ENCODE data around the gene NTMT1. TPM values are rescaled to one million over a fixed set of nuclear protein-coding genes. Genes with fewer than 3 reads are reported as not detected.

Gene NTMT1
- total RNA-seq, 1 donor from 2014 or later = 25.1 TPM

DNA sequence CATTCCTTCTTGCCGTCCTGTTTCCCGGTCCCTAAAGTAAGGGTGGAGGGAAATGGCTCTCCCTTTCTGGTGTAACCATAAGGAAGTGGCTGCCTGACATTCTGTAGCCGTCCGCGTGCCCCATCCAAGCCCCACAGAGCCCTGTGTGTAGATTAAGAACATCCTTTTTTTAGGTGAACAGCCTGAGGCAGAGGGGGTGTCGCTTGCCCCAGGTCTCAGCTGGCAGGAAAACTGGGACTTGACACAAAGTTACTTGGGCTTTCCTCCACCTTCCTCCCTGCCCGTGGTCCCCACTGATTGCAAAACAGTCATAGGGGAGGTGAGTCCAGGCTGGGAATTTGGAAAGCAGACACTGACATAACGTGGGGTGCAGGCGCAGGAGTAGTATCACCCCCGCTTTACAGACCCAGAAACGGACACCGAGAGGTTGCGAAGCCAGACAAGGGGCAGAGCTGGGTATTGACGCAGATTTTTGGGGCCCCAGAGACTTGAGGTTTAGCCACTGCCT lies 27.8 kb upstream of the NTMT1 start:
- Histone ChIP-seq H3K27ac (peak overlapping the region; percentile 87), H3K27me3 (ENCODE audit: low read depth) (no peaks in the 10 kb centered on the region), H3K9me3 (no peaks in the 10 kb centered on the region), H3K4me1 (peaks cover 37% of the 10 kb centered on the region), H3K36me3 (no peaks in the 10 kb centered on the region), H3K4me3 (peak overlapping the region; percentile 57)
- no peak for DNase-seq
- TF ChIP-seq, protein P1, sequence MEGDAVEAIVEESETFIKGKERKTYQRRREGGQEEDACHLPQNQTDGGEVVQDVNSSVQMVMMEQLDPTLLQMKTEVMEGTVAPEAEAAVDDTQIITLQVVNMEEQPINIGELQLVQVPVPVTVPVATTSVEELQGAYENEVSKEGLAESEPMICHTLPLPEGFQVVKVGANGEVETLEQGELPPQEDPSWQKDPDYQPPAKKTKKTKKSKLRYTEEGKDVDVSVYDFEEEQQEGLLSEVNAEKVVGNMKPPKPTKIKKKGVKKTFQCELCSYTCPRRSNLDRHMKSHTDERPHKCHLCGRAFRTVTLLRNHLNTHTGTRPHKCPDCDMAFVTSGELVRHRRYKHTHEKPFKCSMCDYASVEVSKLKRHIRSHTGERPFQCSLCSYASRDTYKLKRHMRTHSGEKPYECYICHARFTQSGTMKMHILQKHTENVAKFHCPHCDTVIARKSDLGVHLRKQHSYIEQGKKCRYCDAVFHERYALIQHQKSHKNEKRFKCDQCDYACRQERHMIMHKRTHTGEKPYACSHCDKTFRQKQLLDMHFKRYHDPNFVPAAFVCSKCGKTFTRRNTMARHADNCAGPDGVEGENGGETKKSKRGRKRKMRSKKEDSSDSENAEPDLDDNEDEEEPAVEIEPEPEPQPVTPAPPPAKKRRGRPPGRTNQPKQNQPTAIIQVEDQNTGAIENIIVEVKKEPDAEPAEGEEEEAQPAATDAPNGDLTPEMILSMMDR (IDR thresholded peaks at IDR 0.05) = no peak
- intact Hi-C loops (cut with DNase I) = no loop called here
- peak in 1 of 2 donors; percentile 1 for ATAC-seq

DNA sequence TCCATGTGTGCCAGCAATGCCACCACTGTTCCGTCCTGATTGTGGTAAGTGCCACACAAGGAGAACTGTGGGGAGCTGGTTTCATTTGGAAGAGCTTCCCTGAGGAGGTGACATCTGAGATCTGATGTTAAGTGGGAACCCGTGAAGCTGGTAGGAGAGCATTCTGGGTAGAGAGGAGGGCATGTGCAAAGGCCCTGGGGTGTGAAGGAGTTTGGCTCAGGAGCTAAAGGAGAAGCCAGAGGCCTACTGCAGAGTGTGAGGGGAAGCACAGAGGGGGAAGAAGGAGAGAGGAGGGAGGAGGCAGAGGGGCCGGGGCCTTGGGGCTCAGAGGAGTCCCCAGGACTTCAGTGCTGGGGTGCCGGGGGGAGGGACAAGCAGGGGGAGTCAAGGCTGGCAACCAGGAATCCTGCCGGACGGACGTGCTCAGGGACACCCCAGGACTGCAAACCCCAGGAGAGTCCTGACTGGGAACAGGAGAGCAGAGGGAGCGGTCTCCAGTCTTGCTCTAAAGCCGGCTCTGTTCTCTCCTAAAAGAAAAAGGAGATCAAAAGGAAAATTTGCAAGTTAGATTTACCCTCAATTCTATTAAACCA lies 24.8 kb upstream of the NTMT1 start:
- intact Hi-C loops (cut with DNase I) = no loop called here
- TF ChIP-seq, protein P1 (IDR thresholded peaks at IDR 0.05) = no peak
- DNase-seq (no peak), ATAC-seq (no peak)
- Histone ChIP-seq H3K36me3 (no peaks in the 10 kb centered on the region), H3K27ac (no peak overlapping the region), H3K27me3 (ENCODE audit: low read depth) (no peaks in the 10 kb centered on the region), H3K9me3 (no peaks in the 10 kb centered on the region), H3K4me1 (peaks cover 24% of the 10 kb centered on the region), H3K4me3 (no peak overlapping the region)

DNA sequence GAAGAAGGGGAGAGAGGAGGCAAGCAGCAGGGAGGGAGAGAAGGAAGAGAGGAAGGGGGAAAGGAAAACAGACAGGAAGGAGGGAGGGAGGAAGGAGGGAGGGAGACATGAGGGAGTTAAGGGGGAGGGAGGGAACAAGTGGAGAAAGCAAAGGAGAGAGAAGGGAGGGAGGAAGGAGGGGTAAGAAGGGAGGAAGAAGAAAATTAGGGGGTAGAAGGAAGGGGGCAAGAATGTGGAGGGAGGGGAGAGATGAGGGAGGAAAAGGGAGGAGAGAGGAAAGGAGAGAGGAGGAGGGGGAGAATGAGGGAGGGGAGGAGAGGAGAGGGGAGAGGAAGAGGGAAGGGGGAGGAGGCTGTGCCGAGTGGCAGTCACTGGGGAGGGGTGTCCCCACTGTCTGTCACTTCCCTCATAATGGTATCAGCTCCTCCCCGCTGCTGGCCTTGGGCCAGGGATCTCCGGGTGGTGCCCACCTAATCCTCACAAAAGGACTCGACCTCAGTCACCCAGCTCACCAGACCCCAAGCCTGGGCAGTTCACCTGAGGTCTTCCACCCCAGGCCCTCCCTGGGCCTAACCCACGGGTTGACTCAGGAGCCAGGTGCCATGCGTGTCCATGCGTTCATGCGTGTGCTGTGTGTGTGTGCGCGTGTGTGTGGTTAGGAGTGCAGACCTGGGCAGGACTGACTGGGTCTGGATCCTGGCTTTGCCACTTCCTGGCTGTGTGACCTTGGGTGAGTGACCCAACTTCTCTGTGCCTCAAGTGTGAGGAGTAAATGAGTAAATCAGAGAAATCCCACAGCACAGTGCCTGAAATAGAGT lies 23.2 kb upstream of the NTMT1 start:
- intact Hi-C loops (cut with DNase I) = no loop called here
- no peak for ATAC-seq
- no peak overlapping the region for H3K27ac ChIP-seq

DNA sequence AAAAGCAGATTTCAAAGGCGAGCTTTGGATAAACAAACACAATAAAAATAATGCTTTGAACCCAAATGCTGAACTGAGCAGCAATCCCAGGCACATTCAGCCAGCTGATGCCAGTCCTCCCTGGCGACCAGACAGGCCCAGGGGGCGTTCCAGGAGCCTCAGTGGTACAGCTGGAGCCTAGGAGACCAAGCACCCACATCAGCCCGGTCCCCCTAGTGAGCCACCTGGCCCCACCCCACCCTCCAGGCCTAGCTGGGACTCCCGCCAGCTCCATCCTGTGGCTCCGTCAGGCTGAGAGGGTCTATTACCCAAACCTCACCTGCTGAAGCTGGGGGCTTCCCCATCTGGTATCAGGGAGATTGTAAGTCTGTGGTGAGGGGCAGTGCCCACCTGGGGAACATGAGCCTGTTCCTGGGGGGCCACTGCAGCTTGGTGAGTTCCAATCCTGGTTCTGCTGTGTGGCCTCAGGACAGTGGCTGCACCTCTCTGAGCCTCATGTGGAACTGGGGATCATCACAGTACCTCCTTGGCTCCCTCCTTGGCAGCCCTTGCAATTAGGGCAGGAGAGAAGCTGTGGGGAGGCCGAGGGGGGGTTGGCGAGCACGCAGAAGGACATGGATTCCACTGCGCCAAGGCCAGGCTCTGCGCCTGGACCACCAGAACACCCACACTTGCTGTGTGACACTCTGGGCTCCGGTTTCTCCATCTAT lies 21.8 kb upstream of the NTMT1 start:
- Histone ChIP-seq H3K27me3 (ENCODE audit: low read depth) (no peaks in the 10 kb centered on the region), H3K27ac (no peak overlapping the region), H3K36me3 (no peaks in the 10 kb centered on the region), H3K9me3 (no peaks in the 10 kb centered on the region), H3K4me1 (peaks cover 18% of the 10 kb centered on the region), H3K4me3 (no peak overlapping the region)
- TF ChIP-seq, protein P1 (IDR thresholded peaks at IDR 0.05) = no peak
- intact Hi-C loops (cut with DNase I) = no loop called here
- peak; percentile 28 for DNase-seq
- no peak for ATAC-seq

More for the DNA sequence above, 23.2 kb upstream of the NTMT1 start:
- peaks cover 12% of the 10 kb centered on the region for H3K4me1 ChIP-seq
- no peak overlapping the region for H3K4me3 ChIP-seq
- no peaks in the 10 kb centered on the region for H3K9me3 ChIP-seq
- TF ChIP-seq, protein P1 (IDR thresholded peaks at IDR 0.05) = no peak
- peak; percentile 28 for DNase-seq
- no peaks in the 10 kb centered on the region for H3K27me3 ChIP-seq (ENCODE audit: low read depth)
- H3K36me3 ChIP-seq = no peaks in the 10 kb centered on the region

DNA sequence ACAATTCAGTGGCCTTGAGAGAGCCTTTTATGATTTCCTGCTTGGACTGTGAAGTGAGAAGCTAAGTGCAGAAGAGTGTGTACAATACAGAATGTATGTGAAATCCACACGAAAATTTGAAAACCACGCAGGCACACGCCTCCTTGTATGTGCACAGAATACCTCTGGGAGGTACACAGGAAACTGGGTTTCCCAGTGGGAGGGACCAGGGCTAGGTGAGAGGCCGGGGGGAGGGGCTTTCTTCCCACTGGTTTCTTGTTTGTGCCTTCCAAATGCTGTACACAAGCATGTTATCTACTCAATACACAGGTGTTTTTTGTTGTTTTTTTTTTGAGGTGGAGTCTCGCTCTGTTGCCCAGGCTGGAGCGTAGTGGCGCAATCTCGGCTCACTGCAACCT lies 21.2 kb upstream of the NTMT1 start:
- TF ChIP-seq, protein P1 (IDR thresholded peaks at IDR 0.05) = no peak
- no peak for ATAC-seq
- intact Hi-C loops (cut with DNase I) = no loop called here

More for the DNA sequence above, 21.2 kb upstream of the NTMT1 start:
- peaks cover 24% of the 10 kb centered on the region for H3K4me1 ChIP-seq
- no peak overlapping the region for H3K27ac ChIP-seq
- H3K9me3 ChIP-seq = no peaks in the 10 kb centered on the region
- DNase-seq = peak; percentile 25
- H3K27me3 ChIP-seq (ENCODE audit: low read depth) = no peaks in the 10 kb centered on the region
- no peak overlapping the region for H3K4me3 ChIP-seq
- no peaks in the 10 kb centered on the region for H3K36me3 ChIP-seq

Measured in lower lobe of right lung (tissue), 2 donors.